GM12873 (cell line): Measurements from ENCODE around the gene ATP13A5.

Experiments
- CTCF ChIP-seq: IDR thresholded peaks from 2 replicates; pipeline ENCODE4 v1.5.1; 2012; ENCODE audit warnings: low read depth, mild to moderate bottlenecking, moderate library complexity, low read length, control low read depth; ENCODE audit not compliant: insufficient read depth; ENCODE audit errors: missing control alignments

The ATP13A5 gene

GRCh38 chr3:193305356-193305755, 73.2 kb downstream of the ATP13A5 start:
- TF ChIP-seq CTCF, result no peak

GRCh38 chr3:193301433-193301832, 77.1 kb downstream of the ATP13A5 start:
- TF ChIP-seq CTCF, result no peak

GRCh38 chr3:193297421-193297820, 81.1 kb downstream of the ATP13A5 start:
- no peak for TF ChIP-seq CTCF

- no peak for TF ChIP-seq CTCF
Observed at GRCh38 chr3:193295985-193296384, 82.6 kb downstream of the ATP13A5 start.

- no peak for TF ChIP-seq CTCF
Observed at GRCh38 chr3:193292386-193292785, 86.2 kb downstream of the ATP13A5 start.

GRCh38 chr3:193271101-193271840, 107.3 kb downstream of the ATP13A5 start:
- no peak for TF ChIP-seq CTCF

- TF ChIP-seq CTCF, result no peak
Observed at GRCh38 chr3:193270451-193270850, 108.1 kb downstream of the ATP13A5 start.
